Endothelial cell of umbilical vein (primary cell): ENCODE results near the gene ATL1.

Experiments
- EZH2 ChIP-seq: IDR thresholded peaks from 2 replicates; pipeline ENCODE4 v1.6.1; 2012; ENCODE audit warnings: borderline replicate concordance, low read depth, mild to moderate bottlenecking, moderate library complexity, low read length, inconsistent platforms; ENCODE audit not compliant: severe bottlenecking
- FOS ChIP-seq: IDR thresholded peaks from 2 replicates; pipeline ENCODE4 v1.6.1; 2011; ENCODE audit warnings: mild to moderate bottlenecking, low read length, moderate library complexity, borderline replicate concordance; ENCODE audit not compliant: insufficient read depth
- GATA2 ChIP-seq: IDR thresholded peaks from 2 replicates; pipeline ENCODE4 v1.7.0; 2011; ENCODE audit warnings: low read depth, mild to moderate bottlenecking, moderate library complexity, mixed read lengths, low read length; ENCODE audit not compliant: insufficient read length, insufficient read depth
- JUN ChIP-seq: IDR thresholded peaks from 2 replicates; pipeline ENCODE4 v1.6.1; 2011; ENCODE audit warnings: borderline replicate concordance, low read depth; ENCODE audit not compliant: insufficient read length, insufficient read depth
- MYC ChIP-seq: IDR thresholded peaks from one replicate; pipeline ENCODE4 v1.6.1; 2011; ENCODE audit warnings: mild to moderate bottlenecking, low read depth, low read length
- POLR2A ChIP-seq: IDR thresholded peaks from 2 replicates; pipeline ENCODE4 v1.6.1; 2012; ENCODE audit warnings: low read depth, mild to moderate bottlenecking, control low read depth, low read length
- POLR2AphosphoS5 ChIP-seq: IDR thresholded peaks from 2 replicates; pipeline ENCODE4 v1.6.1; 2012; ENCODE audit warnings: low read depth, mild to moderate bottlenecking, control low read depth, low read length, moderate library complexity; ENCODE audit not compliant: insufficient read depth
- TF ChIP-seq, protein P1 (sequence below), 2 donors: IDR thresholded peaks; 1 replicate in 1 of 2; 2 replicates in 1 of 2; pipeline ENCODE4 v1.5.1; 2011; ENCODE audit warnings: low read length in 2 of 2, mild to moderate bottlenecking in 2 of 2, moderate library complexity in 2 of 2, control low read depth in 1 of 2, inconsistent platforms in 1 of 2, low read depth in 1 of 2; ENCODE audit not compliant: insufficient read depth in 1 of 2; ENCODE audit errors: extremely low read depth in 1 of 2
- TF ChIP-seq, protein P2 (sequence below): IDR thresholded peaks from 2 replicates; pipeline ENCODE4 v1.6.1; 2011; ENCODE audit not compliant: insufficient read depth, insufficient read length

DNA sequence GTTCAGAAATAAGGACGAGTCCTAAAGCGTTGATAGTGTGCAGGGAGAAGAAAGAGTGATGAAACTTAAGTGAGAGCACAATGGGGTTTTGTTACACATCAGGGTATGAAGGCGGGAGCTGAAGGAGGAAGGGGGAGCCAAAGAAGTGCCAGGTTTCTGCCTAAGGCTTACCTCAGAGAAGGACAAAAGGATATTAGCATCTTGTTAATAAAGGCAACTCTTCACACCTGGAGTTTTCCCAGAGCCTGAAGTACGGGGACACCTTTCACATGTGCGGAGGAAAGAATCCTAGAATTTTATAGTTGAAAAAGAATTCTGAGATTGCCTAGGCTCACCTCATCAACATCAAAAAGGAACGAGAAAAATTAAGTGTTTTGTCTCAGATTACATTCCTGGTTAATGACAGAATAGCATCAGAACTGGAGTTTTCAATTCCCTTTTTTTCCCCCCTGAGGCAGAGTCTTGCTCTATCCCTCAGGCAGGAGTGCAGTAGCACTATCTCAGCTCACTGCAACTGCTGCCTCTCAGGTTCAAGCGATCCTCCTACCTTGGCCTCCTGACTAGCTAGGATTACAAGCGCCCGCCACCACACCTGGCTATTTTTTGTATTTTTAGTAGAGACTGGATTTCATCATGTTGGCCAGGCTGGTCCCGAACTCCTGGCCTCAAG is 110.4 kb downstream of the ATL1 start:
- TF ChIP-seq, protein P1, sequence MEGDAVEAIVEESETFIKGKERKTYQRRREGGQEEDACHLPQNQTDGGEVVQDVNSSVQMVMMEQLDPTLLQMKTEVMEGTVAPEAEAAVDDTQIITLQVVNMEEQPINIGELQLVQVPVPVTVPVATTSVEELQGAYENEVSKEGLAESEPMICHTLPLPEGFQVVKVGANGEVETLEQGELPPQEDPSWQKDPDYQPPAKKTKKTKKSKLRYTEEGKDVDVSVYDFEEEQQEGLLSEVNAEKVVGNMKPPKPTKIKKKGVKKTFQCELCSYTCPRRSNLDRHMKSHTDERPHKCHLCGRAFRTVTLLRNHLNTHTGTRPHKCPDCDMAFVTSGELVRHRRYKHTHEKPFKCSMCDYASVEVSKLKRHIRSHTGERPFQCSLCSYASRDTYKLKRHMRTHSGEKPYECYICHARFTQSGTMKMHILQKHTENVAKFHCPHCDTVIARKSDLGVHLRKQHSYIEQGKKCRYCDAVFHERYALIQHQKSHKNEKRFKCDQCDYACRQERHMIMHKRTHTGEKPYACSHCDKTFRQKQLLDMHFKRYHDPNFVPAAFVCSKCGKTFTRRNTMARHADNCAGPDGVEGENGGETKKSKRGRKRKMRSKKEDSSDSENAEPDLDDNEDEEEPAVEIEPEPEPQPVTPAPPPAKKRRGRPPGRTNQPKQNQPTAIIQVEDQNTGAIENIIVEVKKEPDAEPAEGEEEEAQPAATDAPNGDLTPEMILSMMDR (IDR thresholded peaks at IDR 0.05; ENCODE audit: extremely low read depth in 1 of 2, insufficient read depth in 1 of 2, low read depth in 1 of 2, low read length in 2 of 2) = no peak
- TF ChIP-seq JUN (no peak), POLR2A (no peak), EZH2 (no peak), POLR2AphosphoS5 (no peak), GATA2 (no peak), MYC (no peak), FOS (no peak)
- TF ChIP-seq, protein P2, sequence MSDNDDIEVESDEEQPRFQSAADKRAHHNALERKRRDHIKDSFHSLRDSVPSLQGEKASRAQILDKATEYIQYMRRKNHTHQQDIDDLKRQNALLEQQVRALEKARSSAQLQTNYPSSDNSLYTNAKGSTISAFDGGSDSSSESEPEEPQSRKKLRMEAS = no peak
